ENCODE data around the gene BANF2. TPM values are rescaled to one million over a fixed set of nuclear protein-coding genes. Genes with fewer than 3 reads are reported as not detected.

BANF2 gene
- total and polyA plus RNA-seq, 2 of the 13 experiments (the other 11 are each of a cell fraction or from before 2014, with no cell fraction given), result 0.35 TPM; not detected in 1

DNA sequence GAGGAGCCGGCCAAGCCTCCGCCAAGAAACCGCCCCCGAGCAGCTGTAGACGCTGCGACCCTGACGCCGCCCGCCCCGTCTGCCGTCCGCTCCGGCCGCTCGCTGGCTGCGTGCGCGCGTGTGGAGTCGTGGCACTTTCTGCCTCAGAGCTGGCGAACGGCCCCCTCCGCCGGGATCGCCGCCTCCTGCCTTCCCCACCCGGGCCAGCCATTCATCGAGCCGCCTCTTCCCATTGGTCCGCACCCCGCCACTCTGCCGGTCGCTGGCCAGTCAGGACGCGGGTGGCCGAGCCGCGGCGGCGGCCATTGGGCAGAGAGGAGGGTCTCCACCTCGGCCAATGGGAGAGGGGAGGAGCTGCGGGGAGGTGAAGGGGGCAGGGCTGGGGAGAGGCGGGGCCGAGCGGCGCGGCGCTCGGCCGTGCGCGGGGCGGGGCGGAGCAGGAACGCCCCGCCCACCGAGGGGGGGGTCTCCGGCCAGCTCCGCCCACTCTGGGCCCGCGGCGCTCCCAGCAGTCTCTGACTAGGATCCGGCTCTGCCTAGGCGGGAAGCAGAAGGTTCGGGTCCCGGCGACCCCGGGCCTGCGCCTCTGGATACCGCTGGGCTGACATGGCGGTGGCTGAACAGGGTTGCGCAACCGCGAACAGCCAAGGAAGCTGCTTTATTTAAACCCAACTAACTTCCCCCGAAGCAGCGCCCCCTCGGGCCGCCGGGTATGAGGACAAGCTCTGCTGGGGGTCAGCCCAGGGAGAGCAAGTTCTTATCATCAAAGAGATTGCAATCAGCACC is 17.5 kb upstream of the BANF2 start, which contains the start of gene RRBP1 (continued):
- TF ChIP-seq ZNF75D (CRISPR knock-in tag; IDR thresholded peaks at IDR 0.05; ENCODE audit: borderline replicate concordance), result no peak
- peak; percentile 20; the same call in 1 of the 2 replicates for TF ChIP-seq ELF4 (CRISPR knock-in tag; IDR thresholded peaks at IDR 0.05; ENCODE audit: borderline replicate concordance)
- peak; percentile 83 for TF ChIP-seq ZBTB25 (CRISPR knock-in tag; IDR thresholded peaks at IDR 0.05)
- peak; percentile 76 for TF ChIP-seq ZNF333 (CRISPR knock-in tag; IDR thresholded peaks at IDR 0.05; ENCODE audit: borderline replicate concordance)
- TF ChIP-seq RXRB (CRISPR knock-in tag; IDR thresholded peaks at IDR 0.05; ENCODE audit: borderline replicate concordance), result peak; percentile 90
- peak; percentile 97 for TF ChIP-seq XRCC5 (optimal IDR thresholded peaks at IDR 0.05; ENCODE audit: low read length)
- TF ChIP-seq, protein P1, sequence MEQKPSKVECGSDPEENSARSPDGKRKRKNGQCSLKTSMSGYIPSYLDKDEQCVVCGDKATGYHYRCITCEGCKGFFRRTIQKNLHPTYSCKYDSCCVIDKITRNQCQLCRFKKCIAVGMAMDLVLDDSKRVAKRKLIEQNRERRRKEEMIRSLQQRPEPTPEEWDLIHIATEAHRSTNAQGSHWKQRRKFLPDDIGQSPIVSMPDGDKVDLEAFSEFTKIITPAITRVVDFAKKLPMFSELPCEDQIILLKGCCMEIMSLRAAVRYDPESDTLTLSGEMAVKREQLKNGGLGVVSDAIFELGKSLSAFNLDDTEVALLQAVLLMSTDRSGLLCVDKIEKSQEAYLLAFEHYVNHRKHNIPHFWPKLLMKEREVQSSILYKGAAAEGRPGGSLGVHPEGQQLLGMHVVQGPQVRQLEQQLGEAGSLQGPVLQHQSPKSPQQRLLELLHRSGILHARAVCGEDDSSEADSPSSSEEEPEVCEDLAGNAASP (CRISPR knock-in tag; IDR thresholded peaks at IDR 0.05; ENCODE audit: borderline replicate concordance), result peak; percentile 77; the same call in 1 of the 2 replicates
- TF ChIP-seq ZNF615 (CRISPR knock-in tag; IDR thresholded peaks at IDR 0.05; ENCODE audit: borderline replicate concordance), result no peak
- TF ChIP-seq, protein P2, sequence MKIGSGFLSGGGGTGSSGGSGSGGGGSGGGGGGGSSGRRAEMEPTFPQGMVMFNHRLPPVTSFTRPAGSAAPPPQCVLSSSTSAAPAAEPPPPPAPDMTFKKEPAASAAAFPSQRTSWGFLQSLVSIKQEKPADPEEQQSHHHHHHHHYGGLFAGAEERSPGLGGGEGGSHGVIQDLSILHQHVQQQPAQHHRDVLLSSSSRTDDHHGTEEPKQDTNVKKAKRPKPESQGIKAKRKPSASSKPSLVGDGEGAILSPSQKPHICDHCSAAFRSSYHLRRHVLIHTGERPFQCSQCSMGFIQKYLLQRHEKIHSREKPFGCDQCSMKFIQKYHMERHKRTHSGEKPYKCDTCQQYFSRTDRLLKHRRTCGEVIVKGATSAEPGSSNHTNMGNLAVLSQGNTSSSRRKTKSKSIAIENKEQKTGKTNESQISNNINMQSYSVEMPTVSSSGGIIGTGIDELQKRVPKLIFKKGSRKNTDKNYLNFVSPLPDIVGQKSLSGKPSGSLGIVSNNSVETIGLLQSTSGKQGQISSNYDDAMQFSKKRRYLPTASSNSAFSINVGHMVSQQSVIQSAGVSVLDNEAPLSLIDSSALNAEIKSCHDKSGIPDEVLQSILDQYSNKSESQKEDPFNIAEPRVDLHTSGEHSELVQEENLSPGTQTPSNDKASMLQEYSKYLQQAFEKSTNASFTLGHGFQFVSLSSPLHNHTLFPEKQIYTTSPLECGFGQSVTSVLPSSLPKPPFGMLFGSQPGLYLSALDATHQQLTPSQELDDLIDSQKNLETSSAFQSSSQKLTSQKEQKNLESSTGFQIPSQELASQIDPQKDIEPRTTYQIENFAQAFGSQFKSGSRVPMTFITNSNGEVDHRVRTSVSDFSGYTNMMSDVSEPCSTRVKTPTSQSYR (CRISPR knock-in tag; IDR thresholded peaks at IDR 0.05; ENCODE audit: borderline replicate concordance), result no peak; the same call in none of the 2 replicates
- no peak for TF ChIP-seq ZNF780A (CRISPR knock-in tag; IDR thresholded peaks at IDR 0.05)
- TF ChIP-seq RAD51 (IDR thresholded peaks at IDR 0.05; ENCODE audit: borderline replicate concordance), result no peak
- peak; percentile 80 for TF ChIP-seq CHD2 (IDR thresholded peaks at IDR 0.05; ENCODE audit: low read depth, low read length)
- TF ChIP-seq NR3C1 (CRISPR knock-in tag; IDR thresholded peaks at IDR 0.05), result no peak
- TF ChIP-seq RBM39 (IDR thresholded peaks at IDR 0.05; ENCODE audit: low read depth, low read length, poor library complexity, severe bottlenecking), result peak; percentile 99
- no peak for TF ChIP-seq SRSF9 (IDR thresholded peaks at IDR 0.05; ENCODE audit: borderline replicate concordance, insufficient read depth, low read depth, low read length, poor library complexity, severe bottlenecking)
- peak; percentile 74 for TF ChIP-seq SIX1 (CRISPR knock-in tag; IDR thresholded peaks at IDR 0.05; ENCODE audit: borderline replicate concordance)
- no peak for TF ChIP-seq IKZF4 (CRISPR knock-in tag; IDR thresholded peaks at IDR 0.05; ENCODE audit: borderline replicate concordance, low read depth, not compliant biosample characterization)
- peak; percentile 91 for TF ChIP-seq CBX5 (CRISPR knock-in tag; IDR thresholded peaks at IDR 0.05; ENCODE audit: borderline replicate concordance)
- 0 out of 2 replicates have a peak, but pooled peaks have one; percentile 74 for TF ChIP-seq ZNF720 (CRISPR knock-in tag; IDR thresholded peaks at IDR 0.05)
- no peak for TF ChIP-seq PHB2 (IDR thresholded peaks at IDR 0.05; ENCODE audit: partially characterized antibody)
- TF ChIP-seq, protein P3, sequence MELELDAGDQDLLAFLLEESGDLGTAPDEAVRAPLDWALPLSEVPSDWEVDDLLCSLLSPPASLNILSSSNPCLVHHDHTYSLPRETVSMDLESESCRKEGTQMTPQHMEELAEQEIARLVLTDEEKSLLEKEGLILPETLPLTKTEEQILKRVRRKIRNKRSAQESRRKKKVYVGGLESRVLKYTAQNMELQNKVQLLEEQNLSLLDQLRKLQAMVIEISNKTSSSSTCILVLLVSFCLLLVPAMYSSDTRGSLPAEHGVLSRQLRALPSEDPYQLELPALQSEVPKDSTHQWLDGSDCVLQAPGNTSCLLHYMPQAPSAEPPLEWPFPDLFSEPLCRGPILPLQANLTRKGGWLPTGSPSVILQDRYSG (CRISPR knock-in tag; IDR thresholded peaks at IDR 0.05), result peak; percentile 82
- peak; percentile 60; the same call in 1 of the 2 replicates for TF ChIP-seq ZNF878 (CRISPR knock-in tag; IDR thresholded peaks at IDR 0.05)
- TF ChIP-seq SIX4 (CRISPR knock-in tag; IDR thresholded peaks at IDR 0.05), result peak; percentile 69; the same call in 1 of the 2 replicates

Data from HepG2 (cell line).